AG10803 (cell line): ENCODE results near the gene PGC.

Source experiments
- DNase-seq: peaks from one replicate; pipeline ENCODE4 v3.0.0; 2010; ENCODE audit warnings: low read depth
- H3K4me3 ChIP-seq: 2 replicates; pipeline ENCODE4 v1.5.1; 2011; ENCODE audit warnings: mild to moderate bottlenecking, low read length, control low read depth
- TF ChIP-seq, protein P1 (sequence below): conservative IDR thresholded peaks from 2 replicates; pipeline ENCODE4 v1.5.1; 2011; ENCODE audit warnings: mild to moderate bottlenecking, low read length, control low read depth, inconsistent platforms

The PGC gene

GRCh38 chr6:41716516-41717391, 30.4 kb downstream of the PGC start:
- H3K4me3 ChIP-seq = no peak overlapping the region
- TF ChIP-seq, protein P1, sequence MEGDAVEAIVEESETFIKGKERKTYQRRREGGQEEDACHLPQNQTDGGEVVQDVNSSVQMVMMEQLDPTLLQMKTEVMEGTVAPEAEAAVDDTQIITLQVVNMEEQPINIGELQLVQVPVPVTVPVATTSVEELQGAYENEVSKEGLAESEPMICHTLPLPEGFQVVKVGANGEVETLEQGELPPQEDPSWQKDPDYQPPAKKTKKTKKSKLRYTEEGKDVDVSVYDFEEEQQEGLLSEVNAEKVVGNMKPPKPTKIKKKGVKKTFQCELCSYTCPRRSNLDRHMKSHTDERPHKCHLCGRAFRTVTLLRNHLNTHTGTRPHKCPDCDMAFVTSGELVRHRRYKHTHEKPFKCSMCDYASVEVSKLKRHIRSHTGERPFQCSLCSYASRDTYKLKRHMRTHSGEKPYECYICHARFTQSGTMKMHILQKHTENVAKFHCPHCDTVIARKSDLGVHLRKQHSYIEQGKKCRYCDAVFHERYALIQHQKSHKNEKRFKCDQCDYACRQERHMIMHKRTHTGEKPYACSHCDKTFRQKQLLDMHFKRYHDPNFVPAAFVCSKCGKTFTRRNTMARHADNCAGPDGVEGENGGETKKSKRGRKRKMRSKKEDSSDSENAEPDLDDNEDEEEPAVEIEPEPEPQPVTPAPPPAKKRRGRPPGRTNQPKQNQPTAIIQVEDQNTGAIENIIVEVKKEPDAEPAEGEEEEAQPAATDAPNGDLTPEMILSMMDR = no peak
- DNase-seq = no peak

- no peak overlapping the region for H3K4me3 ChIP-seq
- TF ChIP-seq, protein P1 = no peak
These were observed 31.2 kb downstream of the PGC start for GRCh38 chr6:41715795-41716515.

DNA sequence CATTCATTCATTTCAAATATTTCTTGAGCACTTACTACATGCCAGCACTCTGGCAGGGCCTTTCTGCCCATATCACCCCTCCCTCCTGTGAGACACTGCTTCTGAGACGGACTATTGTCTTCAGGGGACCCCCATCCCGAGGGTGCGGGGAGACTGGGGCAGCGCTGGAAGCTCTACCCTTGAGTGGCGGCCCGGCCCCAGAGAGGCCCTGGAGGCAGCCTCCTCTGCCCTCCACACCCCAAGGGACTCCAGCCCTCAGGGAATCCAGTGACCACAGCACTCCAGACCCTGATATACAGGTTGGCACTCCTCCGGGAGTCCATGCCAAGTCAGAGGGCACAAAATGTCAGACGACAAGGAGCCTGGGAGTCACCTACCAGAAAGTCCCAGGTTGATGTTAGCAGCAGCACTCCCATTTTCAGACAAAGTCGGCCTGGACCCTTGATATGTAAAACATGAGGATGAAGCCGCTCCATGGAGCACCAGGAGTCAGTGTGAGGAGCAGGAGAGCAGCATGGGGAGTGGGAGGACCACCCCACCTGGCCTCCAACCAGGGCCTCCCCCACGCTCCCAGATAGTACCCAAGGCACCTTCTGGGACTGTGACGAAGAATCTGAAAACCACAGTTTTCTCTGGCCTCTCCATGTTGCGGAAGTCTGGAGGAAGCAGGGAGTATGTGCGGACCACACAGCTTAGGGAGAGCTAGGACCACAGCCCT, 32.5 kb downstream of the PGC start:
- no peak for DNase-seq
- no peak overlapping the region for H3K4me3 ChIP-seq
- TF ChIP-seq, protein P1 = no peak

More at GRCh38 chr6:41715795-41716515, 31.2 kb downstream of the PGC start:
- no peak for DNase-seq

- TF ChIP-seq, protein P1 = no peak
- DNase-seq = no peak
- H3K4me3 ChIP-seq = no peak overlapping the region
These were observed 33.4 kb downstream of the PGC start for GRCh38 chr6:41713650-41714291.

DNA sequence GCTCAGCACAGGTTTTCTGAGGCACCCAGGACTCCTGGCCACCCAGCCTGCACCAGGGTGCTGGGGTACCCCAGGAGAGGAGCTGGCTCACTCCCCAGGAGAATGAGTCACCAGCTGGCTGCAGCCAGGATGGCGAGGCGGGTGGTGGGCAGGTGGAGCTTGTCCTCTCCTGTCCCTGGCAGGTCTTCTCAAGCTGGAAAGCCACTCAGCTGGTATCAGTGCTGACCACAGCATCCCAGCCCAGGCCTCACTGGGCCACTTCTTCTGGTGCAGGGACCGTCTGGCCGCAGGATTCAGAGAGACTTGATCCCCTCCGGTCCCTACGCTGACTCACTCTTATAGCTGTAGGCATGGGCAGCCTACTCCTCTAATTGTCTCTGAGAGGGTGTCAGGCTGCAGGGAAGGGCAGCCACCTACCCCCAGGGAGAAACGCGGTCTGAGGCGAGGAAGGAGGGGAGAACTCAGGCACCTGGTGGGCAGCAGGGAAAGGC, 34.0 kb downstream of the PGC start:
- TF ChIP-seq, protein P1 = no peak
- no peak for DNase-seq
- no peak overlapping the region for H3K4me3 ChIP-seq

GRCh38 chr6:41712651-41713103, 34.5 kb downstream of the PGC start:
- TF ChIP-seq, protein P1 = no peak
- DNase-seq = peak; percentile 44
- H3K4me3 ChIP-seq = no peak overlapping the region
